Liver (tissue), 9 donors: ENCODE results near the gene HNRNPM. TPM values are rescaled to one million over a fixed set of nuclear protein-coding genes. Genes with fewer than 3 reads are reported as not detected.
A peak's percentile ranks its signal among the peaks of the same experiment; 100 is the strongest.
"Not testable (repeated sequence)": the region's sequence is repeated elsewhere in the genome, so short reads cannot be mapped to it uniquely, and the experiment has no call there.

Experiments
- DNase-seq: peaks from one replicate; pipeline ENCODE4 v3.0.0-alpha.2; 2017; ENCODE audit warnings: low spot score
- H3K27ac ChIP-seq, 2 donors: one replicate each; pipeline ENCODE4 v1.7.0; 2013; ENCODE audit warnings: inconsistent platforms in 2 of 2, low read length in 2 of 2, control low read depth in 1 of 2, low read depth in 1 of 2, mild to moderate bottlenecking in 1 of 2
- H3K27me3 ChIP-seq, 4 donors: one replicate each; pipeline versions ENCODE4 v1.6.1 to v1.7.0; 2013; ENCODE audit warnings: low read length in 3 of 4, inconsistent platforms in 1 of 4, mild to moderate bottlenecking in 1 of 4, moderate library complexity in 1 of 4; ENCODE audit not compliant: control insufficient read depth in 4 of 4, insufficient read depth in 4 of 4
- H3K36me3 ChIP-seq, 4 donors: one replicate each; pipeline versions ENCODE4 v1.6.1 to v1.7.0; 2013; ENCODE audit warnings: low read length in 3 of 4, mild to moderate bottlenecking in 3 of 4, low read depth in 1 of 4, moderate library complexity in 1 of 4; ENCODE audit not compliant: control insufficient read depth in 4 of 4, insufficient read depth in 3 of 4
- H3K4me1 ChIP-seq, 4 donors: one replicate each; pipeline versions ENCODE4 v1.6.1 to v1.7.0; 2013; ENCODE audit warnings: low read length in 3 of 4, mild to moderate bottlenecking in 3 of 4, moderate library complexity in 1 of 4; ENCODE audit not compliant: control insufficient read depth in 4 of 4, insufficient read depth in 4 of 4
- H3K4me3 ChIP-seq, 3 donors: one replicate each; pipeline versions ENCODE4 v1.6.1 to v1.7.0; 2013; ENCODE audit warnings: low read length in 3 of 3, control low read depth in 1 of 3, low read depth in 1 of 3, mild to moderate bottlenecking in 1 of 3
- H3K9ac ChIP-seq, 2 donors: one replicate each; pipeline ENCODE4 v1.7.0; 2013; ENCODE audit warnings: low read length in 2 of 2, mild to moderate bottlenecking in 2 of 2, moderate library complexity in 2 of 2, control low read depth in 1 of 2, low read depth in 1 of 2
- H3K9me3 ChIP-seq, 4 donors: one replicate each; pipeline versions ENCODE4 v1.6.1 to v1.7.0; 2013; ENCODE audit warnings: low read length in 3 of 4; ENCODE audit not compliant: control insufficient read depth in 4 of 4
- EGR1 ChIP-seq, 2 donors: IDR thresholded peaks; 2 replicates each; pipeline ENCODE4 v1.6.1; 2016 to 2018; ENCODE audit warnings: antibody characterized with exemption in 2 of 2, low read depth in 2 of 2
- FOXA1 ChIP-seq: IDR thresholded peaks from 2 replicates; pipeline ENCODE4 v1.6.1; 2016; ENCODE audit warnings: antibody characterized with exemption
- FOXA2 ChIP-seq: IDR thresholded peaks from 2 replicates; pipeline ENCODE4 v1.6.1; 2016; ENCODE audit warnings: antibody characterized with exemption
- GABPA ChIP-seq, 2 donors: IDR thresholded peaks in 1 of 2; conservative IDR thresholded peaks in 1 of 2; 2 replicates each; pipeline ENCODE4 v1.6.1; 2016; ENCODE audit warnings: antibody characterized with exemption in 2 of 2, mild to moderate bottlenecking in 1 of 2, moderate library complexity in 1 of 2
- HNF4A ChIP-seq, 2 donors: conservative IDR thresholded peaks; 2 replicates each; pipeline ENCODE4 v1.6.1; 2016; ENCODE audit warnings: antibody characterized with exemption in 2 of 2, mild to moderate bottlenecking in 2 of 2
- HNF4G ChIP-seq: IDR thresholded peaks from 2 replicates; pipeline ENCODE4 v1.6.1; 2016; ENCODE audit warnings: antibody characterized with exemption
- JUND ChIP-seq, 2 donors: IDR thresholded peaks; 2 replicates each; pipeline ENCODE4 v1.6.1; 2016; ENCODE audit warnings: antibody characterized with exemption in 2 of 2
- NR2F2 ChIP-seq: IDR thresholded peaks from 2 replicates; pipeline ENCODE4 v1.6.1; 2016; ENCODE audit warnings: antibody characterized with exemption
- RAD21 ChIP-seq, 2 donors: IDR thresholded peaks; 2 replicates each; pipeline ENCODE4 v1.6.1; 2016; ENCODE audit warnings: antibody characterized with exemption in 2 of 2, mild to moderate bottlenecking in 2 of 2
- RXRA ChIP-seq, 2 donors: IDR thresholded peaks; 2 replicates each; pipeline ENCODE4 v1.6.1; 2017 to 2018; ENCODE audit warnings: antibody characterized with exemption in 2 of 2, mild to moderate bottlenecking in 1 of 2
- SP1 ChIP-seq: IDR thresholded peaks from 2 replicates; pipeline ENCODE4 v1.6.1; 2018; ENCODE audit warnings: antibody characterized with exemption, mild to moderate bottlenecking
- TAF1 ChIP-seq: conservative IDR thresholded peaks from 2 replicates; pipeline ENCODE4 v1.6.1; 2016; ENCODE audit warnings: antibody characterized with exemption, mild to moderate bottlenecking
- YY1 ChIP-seq: IDR thresholded peaks from 2 replicates; pipeline ENCODE4 v1.6.1; 2016; ENCODE audit warnings: antibody characterized with exemption, mild to moderate bottlenecking
- WGBS: extraction: QIAGEN DNeasy Blood & Tissue Kit; methylation state at CpG from one replicate; pipeline ENCODE4 v1.1.7; 2013; 5-methylcytosine and 5-hydroxymethylcytosine counted together
- polyA plus RNA-seq, 2 donors: library from polyadenylated mRNA; stranded (reverse) in 1 of 2; unstranded in 1 of 2; fragments of 200-250 nt in 1 of 2; fragments of >200 nt in 1 of 2; fragmentation: Nextera tagmentation in 1 of 2; extraction: Ambion mirVana in 1 of 2; gene quantifications; one replicate each; pipeline versions ENCODE4 v1.2.1 to v1.2.3, GENCODE V29; 2013 to 2015
- total RNA-seq, 2 donors: library from RNA; depleted of rRNA; stranded (reverse); fragments of >200 nt; gene quantifications; one replicate each; pipeline ENCODE4 v1.2.3, GENCODE V29; 2014
- TF ChIP-seq, protein P1 (sequence below): IDR thresholded peaks from 2 replicates; pipeline ENCODE4 v1.6.1; 2016; ENCODE audit warnings: antibody characterized with exemption, mild to moderate bottlenecking
- TF ChIP-seq, protein P2 (sequence below): IDR thresholded peaks from 2 replicates; pipeline ENCODE4 v1.6.1; 2016; ENCODE audit warnings: antibody characterized with exemption
- TF ChIP-seq, protein P3 (sequence below): IDR thresholded peaks from 2 replicates; pipeline ENCODE4 v1.6.1; 2016; ENCODE audit warnings: antibody characterized with exemption
- TF ChIP-seq, protein P4 (sequence below): IDR thresholded peaks from 2 replicates; pipeline ENCODE4 v1.6.1; 2016; ENCODE audit warnings: antibody characterized with exemption
- TF ChIP-seq, protein P5 (sequence below): fragments of 150-350 bp; IDR thresholded peaks from 2 replicates; pipeline ENCODE4 v1.5.1; 2017; ENCODE audit warnings: improper control_type of control experiment, low read depth, low read length; ENCODE audit not compliant: missing input control
- donor health status: healthy.
- donor health status: healthy.
- donor health status: healthy.
- donor health status: healthy.
- donor health status: healthy.

Gene HNRNPM
- total and polyA plus RNA-seq, 4 donors: 39.4 to 86.9 (median 70.7) TPM

DNA sequence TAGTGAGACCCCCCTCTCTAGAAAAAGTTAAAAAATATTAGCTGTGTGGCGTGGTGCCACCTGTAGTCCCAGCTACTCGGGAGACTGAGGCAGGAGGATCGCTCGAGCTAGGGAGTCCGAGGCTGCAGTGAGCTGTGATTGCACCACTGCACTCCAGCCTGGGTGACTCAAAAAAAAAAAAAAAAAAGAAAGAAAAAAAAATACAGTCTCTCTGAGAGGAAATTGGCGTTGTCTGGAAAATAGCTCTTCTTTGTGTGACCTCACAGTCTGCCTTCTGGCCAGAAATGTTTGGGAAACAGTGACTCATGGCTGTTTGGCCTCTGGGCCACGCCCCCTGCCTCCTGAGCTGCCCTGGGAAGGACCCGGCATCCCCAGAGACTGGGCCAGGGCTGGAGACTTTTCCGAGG is 21.0 kb upstream of the HNRNPM start:
- Histone ChIP-seq H3K9me3 (no peaks in the 10 kb centered on the region), H3K36me3 (peaks cover 0 to 4% (median 3%) of the 10 kb centered on the region in 4 donors), H3K27ac (peak overlapping the region; percentile 95 to 100), H3K4me3 (no peak overlapping the region), H3K27me3 (no peaks in the 10 kb centered on the region), H3K4me1 (peaks cover 4 to 22% (median 12%) of the 10 kb centered on the region in 4 donors), H3K9ac (peak overlapping the region; percentile 1 to 26)
- TF ChIP-seq NR2F2 (peak; percentile 91), GABPA (IDR thresholded peaks at IDR 0.05 in 1 of 2, conservative IDR thresholded peaks at IDR 0.05 in 1 of 2) (peak in 1 of 2 donors; percentile 58), RXRA (IDR thresholded peaks at IDR 0.05) (peak; percentile 78 to 92), FOXA1 (peak; percentile 41), HNF4A (conservative IDR thresholded peaks at IDR 0.05) (peak; percentile 48 to 77), JUND (IDR thresholded peaks at IDR 0.05) (peak; percentile 100), EGR1 (IDR thresholded peaks at IDR 0.05; ENCODE audit: low read depth in 2 of 2) (peak; percentile 57 to 89), RAD21 (IDR thresholded peaks at IDR 0.05) (peak; percentile 52 to 54), SP1 (peak; percentile 73), HNF4G (no peak), TAF1 (peak; percentile 19), YY1 (peak; percentile 55), FOXA2 (no peak)
- TF ChIP-seq, protein P1, sequence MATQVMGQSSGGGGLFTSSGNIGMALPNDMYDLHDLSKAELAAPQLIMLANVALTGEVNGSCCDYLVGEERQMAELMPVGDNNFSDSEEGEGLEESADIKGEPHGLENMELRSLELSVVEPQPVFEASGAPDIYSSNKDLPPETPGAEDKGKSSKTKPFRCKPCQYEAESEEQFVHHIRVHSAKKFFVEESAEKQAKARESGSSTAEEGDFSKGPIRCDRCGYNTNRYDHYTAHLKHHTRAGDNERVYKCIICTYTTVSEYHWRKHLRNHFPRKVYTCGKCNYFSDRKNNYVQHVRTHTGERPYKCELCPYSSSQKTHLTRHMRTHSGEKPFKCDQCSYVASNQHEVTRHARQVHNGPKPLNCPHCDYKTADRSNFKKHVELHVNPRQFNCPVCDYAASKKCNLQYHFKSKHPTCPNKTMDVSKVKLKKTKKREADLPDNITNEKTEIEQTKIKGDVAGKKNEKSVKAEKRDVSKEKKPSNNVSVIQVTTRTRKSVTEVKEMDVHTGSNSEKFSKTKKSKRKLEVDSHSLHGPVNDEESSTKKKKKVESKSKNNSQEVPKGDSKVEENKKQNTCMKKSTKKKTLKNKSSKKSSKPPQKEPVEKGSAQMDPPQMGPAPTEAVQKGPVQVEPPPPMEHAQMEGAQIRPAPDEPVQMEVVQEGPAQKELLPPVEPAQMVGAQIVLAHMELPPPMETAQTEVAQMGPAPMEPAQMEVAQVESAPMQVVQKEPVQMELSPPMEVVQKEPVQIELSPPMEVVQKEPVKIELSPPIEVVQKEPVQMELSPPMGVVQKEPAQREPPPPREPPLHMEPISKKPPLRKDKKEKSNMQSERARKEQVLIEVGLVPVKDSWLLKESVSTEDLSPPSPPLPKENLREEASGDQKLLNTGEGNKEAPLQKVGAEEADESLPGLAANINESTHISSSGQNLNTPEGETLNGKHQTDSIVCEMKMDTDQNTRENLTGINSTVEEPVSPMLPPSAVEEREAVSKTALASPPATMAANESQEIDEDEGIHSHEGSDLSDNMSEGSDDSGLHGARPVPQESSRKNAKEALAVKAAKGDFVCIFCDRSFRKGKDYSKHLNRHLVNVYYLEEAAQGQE: peak; percentile 46
- TF ChIP-seq, protein P2, sequence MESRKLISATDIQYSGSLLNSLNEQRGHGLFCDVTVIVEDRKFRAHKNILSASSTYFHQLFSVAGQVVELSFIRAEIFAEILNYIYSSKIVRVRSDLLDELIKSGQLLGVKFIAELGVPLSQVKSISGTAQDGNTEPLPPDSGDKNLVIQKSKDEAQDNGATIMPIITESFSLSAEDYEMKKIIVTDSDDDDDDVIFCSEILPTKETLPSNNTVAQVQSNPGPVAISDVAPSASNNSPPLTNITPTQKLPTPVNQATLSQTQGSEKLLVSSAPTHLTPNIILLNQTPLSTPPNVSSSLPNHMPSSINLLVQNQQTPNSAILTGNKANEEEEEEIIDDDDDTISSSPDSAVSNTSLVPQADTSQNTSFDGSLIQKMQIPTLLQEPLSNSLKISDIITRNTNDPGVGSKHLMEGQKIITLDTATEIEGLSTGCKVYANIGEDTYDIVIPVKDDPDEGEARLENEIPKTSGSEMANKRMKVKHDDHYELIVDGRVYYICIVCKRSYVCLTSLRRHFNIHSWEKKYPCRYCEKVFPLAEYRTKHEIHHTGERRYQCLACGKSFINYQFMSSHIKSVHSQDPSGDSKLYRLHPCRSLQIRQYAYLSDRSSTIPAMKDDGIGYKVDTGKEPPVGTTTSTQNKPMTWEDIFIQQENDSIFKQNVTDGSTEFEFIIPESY: no peak
- TF ChIP-seq, protein P3, sequence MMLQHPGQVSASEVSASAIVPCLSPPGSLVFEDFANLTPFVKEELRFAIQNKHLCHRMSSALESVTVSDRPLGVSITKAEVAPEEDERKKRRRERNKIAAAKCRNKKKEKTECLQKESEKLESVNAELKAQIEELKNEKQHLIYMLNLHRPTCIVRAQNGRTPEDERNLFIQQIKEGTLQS: peak; percentile 98
- TF ChIP-seq, protein P4, sequence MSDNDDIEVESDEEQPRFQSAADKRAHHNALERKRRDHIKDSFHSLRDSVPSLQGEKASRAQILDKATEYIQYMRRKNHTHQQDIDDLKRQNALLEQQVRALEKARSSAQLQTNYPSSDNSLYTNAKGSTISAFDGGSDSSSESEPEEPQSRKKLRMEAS: no peak
- TF ChIP-seq, protein P5, sequence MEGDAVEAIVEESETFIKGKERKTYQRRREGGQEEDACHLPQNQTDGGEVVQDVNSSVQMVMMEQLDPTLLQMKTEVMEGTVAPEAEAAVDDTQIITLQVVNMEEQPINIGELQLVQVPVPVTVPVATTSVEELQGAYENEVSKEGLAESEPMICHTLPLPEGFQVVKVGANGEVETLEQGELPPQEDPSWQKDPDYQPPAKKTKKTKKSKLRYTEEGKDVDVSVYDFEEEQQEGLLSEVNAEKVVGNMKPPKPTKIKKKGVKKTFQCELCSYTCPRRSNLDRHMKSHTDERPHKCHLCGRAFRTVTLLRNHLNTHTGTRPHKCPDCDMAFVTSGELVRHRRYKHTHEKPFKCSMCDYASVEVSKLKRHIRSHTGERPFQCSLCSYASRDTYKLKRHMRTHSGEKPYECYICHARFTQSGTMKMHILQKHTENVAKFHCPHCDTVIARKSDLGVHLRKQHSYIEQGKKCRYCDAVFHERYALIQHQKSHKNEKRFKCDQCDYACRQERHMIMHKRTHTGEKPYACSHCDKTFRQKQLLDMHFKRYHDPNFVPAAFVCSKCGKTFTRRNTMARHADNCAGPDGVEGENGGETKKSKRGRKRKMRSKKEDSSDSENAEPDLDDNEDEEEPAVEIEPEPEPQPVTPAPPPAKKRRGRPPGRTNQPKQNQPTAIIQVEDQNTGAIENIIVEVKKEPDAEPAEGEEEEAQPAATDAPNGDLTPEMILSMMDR: no peak
- 25% methylated on average over 9 of the region's 9 CpGs for WGBS
- DNase-seq: peak; percentile 68

DNA sequence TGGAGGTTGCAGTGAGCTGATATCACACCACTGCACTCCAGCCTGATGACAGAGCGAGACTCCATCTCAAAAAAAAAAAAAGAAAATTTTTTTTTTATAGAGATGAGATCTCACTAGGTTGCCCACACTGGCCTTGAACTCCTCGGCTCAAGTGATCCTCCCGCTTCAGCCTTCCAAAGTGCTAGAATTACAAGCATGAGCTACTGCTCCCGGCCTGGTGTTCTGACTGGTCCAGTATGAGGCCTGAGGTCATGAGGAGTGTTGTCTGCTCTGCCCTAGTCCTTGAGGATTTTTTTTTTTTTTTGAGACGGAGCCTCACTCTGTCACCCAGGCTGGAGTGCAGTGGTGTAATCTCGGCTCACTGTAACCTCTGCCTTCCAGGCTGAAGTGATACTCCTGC is 19.4 kb upstream of the HNRNPM start:
- not testable (repeated sequence) for H3K4me3 ChIP-seq, H3K9me3 ChIP-seq, H3K27me3 ChIP-seq, DNase-seq, H3K9ac ChIP-seq, H3K36me3 ChIP-seq, H3K27ac ChIP-seq
- WGBS: 94% methylated on average over 6 of the region's 6 CpGs
- peaks cover 4 to 22% (median 12%) of the 10 kb centered on the region in 4 donors for H3K4me1 ChIP-seq
